Neural cell (in vitro differentiated cells): ENCODE results near the gene ATP5PF.

Source experiments
- POLR2AphosphoS5 ChIP-seq: IDR thresholded peaks from 2 replicates; pipeline ENCODE4 v1.6.1; 2012
- TF ChIP-seq, protein P1 (sequence below): fragments of 450-650 bp; IDR thresholded peaks from 2 replicates; pipeline ENCODE4 v1.5.1; 2014; ENCODE audit warnings: antibody characterized with exemption, mild to moderate bottlenecking, moderate library complexity; ENCODE audit not compliant: poor library complexity, severe bottlenecking
- TF ChIP-seq, protein P2 (sequence below): IDR thresholded peaks from 2 replicates; pipeline ENCODE4 v1.6.1; 2012; ENCODE audit warnings: borderline replicate concordance

DNA sequence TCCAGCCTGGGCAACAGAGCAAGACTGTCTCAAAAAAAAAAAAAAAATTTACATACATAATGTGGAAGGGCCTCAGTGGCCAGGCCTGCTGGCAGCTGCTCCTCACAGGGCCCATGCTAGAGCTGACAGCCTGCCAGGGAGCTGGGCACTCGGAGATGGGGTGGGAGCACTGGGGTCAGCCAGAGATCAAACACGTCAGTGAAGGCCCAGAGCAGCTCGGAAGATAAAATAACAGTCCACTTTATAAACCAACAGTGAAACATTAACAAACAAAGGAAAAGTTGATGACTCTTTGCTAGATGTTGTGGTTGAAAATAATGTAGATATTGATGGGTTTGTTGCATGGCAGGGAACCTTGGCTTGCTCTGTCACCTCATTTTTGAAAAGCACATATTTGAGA lies 42.7 kb downstream of the ATP5PF start:
- no peak for TF ChIP-seq POLR2AphosphoS5
- TF ChIP-seq, protein P1, sequence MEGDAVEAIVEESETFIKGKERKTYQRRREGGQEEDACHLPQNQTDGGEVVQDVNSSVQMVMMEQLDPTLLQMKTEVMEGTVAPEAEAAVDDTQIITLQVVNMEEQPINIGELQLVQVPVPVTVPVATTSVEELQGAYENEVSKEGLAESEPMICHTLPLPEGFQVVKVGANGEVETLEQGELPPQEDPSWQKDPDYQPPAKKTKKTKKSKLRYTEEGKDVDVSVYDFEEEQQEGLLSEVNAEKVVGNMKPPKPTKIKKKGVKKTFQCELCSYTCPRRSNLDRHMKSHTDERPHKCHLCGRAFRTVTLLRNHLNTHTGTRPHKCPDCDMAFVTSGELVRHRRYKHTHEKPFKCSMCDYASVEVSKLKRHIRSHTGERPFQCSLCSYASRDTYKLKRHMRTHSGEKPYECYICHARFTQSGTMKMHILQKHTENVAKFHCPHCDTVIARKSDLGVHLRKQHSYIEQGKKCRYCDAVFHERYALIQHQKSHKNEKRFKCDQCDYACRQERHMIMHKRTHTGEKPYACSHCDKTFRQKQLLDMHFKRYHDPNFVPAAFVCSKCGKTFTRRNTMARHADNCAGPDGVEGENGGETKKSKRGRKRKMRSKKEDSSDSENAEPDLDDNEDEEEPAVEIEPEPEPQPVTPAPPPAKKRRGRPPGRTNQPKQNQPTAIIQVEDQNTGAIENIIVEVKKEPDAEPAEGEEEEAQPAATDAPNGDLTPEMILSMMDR, result no peak
- TF ChIP-seq, protein P2, sequence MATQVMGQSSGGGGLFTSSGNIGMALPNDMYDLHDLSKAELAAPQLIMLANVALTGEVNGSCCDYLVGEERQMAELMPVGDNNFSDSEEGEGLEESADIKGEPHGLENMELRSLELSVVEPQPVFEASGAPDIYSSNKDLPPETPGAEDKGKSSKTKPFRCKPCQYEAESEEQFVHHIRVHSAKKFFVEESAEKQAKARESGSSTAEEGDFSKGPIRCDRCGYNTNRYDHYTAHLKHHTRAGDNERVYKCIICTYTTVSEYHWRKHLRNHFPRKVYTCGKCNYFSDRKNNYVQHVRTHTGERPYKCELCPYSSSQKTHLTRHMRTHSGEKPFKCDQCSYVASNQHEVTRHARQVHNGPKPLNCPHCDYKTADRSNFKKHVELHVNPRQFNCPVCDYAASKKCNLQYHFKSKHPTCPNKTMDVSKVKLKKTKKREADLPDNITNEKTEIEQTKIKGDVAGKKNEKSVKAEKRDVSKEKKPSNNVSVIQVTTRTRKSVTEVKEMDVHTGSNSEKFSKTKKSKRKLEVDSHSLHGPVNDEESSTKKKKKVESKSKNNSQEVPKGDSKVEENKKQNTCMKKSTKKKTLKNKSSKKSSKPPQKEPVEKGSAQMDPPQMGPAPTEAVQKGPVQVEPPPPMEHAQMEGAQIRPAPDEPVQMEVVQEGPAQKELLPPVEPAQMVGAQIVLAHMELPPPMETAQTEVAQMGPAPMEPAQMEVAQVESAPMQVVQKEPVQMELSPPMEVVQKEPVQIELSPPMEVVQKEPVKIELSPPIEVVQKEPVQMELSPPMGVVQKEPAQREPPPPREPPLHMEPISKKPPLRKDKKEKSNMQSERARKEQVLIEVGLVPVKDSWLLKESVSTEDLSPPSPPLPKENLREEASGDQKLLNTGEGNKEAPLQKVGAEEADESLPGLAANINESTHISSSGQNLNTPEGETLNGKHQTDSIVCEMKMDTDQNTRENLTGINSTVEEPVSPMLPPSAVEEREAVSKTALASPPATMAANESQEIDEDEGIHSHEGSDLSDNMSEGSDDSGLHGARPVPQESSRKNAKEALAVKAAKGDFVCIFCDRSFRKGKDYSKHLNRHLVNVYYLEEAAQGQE, result no peak
